Suppressor macrophage (primary cell): ENCODE results near the gene LSM4.
A peak's percentile ranks its signal among the peaks of the same experiment; 100 is the strongest.

Experiments used
- DNase-seq, 4 experiments: peaks; one replicate each; pipeline ENCODE4 v3.0.0-alpha.2; 2020 to 2022

The LSM4 gene

GRCh38 chr19:18310966-18311365 lies 11.9 kb downstream of the LSM4 start:
- no peak for DNase-seq

GRCh38 chr19:18310118-18310909 lies 12.6 kb downstream of the LSM4 start:
- no peak for DNase-seq

GRCh38 chr19:18309525-18310064 lies 13.3 kb downstream of the LSM4 start:
- DNase-seq, result no peak

GRCh38 chr19:18308948-18309325 lies 13.9 kb downstream of the LSM4 start:
- DNase-seq, result peak in 1 of 4 experiments; percentile 2

GRCh38 chr19:18308051-18308947 lies 14.6 kb downstream of the LSM4 start:
- DNase-seq, result no peak

- DNase-seq, result no peak
These were observed 15.6 kb downstream of the LSM4 start for GRCh38 chr19:18307271-18307681.

- DNase-seq, result no peak
These were observed 16.0 kb downstream of the LSM4 start for GRCh38 chr19:18306888-18307260.

GRCh38 chr19:18306209-18306887 lies 16.5 kb downstream of the LSM4 start:
- peak in 1 of 4 experiments; percentile 1 for DNase-seq

- peak; percentile 90 to 95 (median 94) for DNase-seq
These were observed 18.2 kb downstream of the LSM4 start for GRCh38 chr19:18304458-18305310.

GRCh38 chr19:18304208-18304457 lies 18.7 kb downstream of the LSM4 start:
- DNase-seq, result peak; percentile 27 to 50 (median 36)

GRCh38 chr19:18301718-18302111 lies 21.2 kb downstream of the LSM4 start:
- peak in 1 of 4 experiments; percentile 3 for DNase-seq

GRCh38 chr19:18300930-18301717 lies 21.8 kb downstream of the LSM4 start:
- DNase-seq, result peak; percentile 67 to 85 (median 77)

GRCh38 chr19:18299654-18300053 lies 23.2 kb downstream of the LSM4 start:
- no peak for DNase-seq

- no peak for DNase-seq
These were observed 24.3 kb downstream of the LSM4 start for GRCh38 chr19:18298601-18299000.

GRCh38 chr19:18297308-18297707 lies 25.6 kb downstream of the LSM4 start:
- DNase-seq, result no peak

- no peak for DNase-seq
These were observed 27.8 kb downstream of the LSM4 start for GRCh38 chr19:18295034-18295451.

GRCh38 chr19:18294467-18294864 lies 28.4 kb downstream of the LSM4 start:
- DNase-seq, result no peak

GRCh38 chr19:18293642-18294466 lies 29.0 kb downstream of the LSM4 start:
- DNase-seq, result no peak

- peak; percentile 83 to 90 (median 88) for DNase-seq
These were observed 29.9 kb downstream of the LSM4 start for GRCh38 chr19:18292810-18293641.
